Activated T-cell treated with anti-CD3 and anti-CD28 coated beads, Interleukin-2, amount 50 U/mL, for 1 hour (primary cell): Measurements from ENCODE around the gene RBFOX1.

Experiments used
- DNase-seq: peaks from one replicate; pipeline ENCODE4 v3.0.0-alpha.2; 2020

RBFOX1 gene

DNA sequence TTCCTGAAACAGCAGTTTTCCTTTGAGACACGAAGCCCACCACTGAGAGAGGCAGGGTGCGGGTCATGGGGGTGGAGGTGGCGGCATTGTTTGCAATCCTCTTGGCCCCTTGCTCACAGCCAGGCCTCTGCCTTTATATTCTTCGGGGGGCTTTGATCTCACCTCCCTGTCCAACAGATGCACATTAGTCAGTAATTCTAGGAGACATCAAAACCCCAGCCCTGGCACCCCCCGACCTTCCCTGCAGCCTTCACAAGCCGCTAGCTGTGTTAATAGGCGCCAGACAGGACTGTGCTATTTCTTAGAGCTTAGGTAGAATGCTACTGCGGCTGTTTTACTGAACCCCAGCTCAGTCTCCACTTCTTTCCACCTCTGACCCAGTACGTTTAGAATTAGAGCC, 212.6 kb downstream of the RBFOX1 start:
- DNase-seq: no peak

DNA sequence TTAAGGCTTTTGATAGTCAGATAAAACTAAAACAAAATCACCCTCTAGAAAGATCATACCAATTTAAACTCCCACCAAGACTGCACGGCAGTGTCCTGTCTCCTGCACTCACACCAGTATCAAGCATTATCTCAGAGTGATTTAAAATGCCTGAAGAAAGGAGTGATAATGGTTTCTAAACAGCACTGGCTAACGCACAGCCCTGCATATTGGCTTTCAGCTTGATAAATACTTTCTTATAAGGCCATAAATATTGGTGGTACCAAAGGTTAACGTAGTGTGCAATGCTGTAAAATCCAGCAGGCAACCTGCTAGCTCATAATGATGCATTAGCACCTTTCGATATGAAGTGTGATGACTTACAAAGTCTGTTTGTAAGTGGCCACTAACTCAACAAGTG, 214.3 kb downstream of the RBFOX1 start:
- no peak for DNase-seq

DNA sequence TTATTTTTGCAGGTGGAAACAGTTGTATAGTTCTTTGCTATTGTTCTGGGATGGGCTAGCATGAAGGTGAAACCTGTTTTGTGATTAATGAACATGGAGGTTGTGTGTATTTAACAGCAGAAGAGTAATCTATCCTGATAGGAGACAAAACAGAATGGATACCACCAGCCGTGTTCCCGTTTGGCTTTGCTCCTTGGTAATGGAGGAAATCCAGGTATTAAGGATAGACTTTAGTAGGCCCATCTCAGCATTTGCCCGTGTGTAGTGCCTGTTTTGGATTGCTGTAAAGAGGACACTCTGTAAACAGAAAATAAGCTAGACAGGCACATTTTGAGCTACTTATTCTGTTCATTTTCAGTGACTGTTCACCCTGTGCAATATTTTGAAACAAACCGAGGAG, 215.1 kb downstream of the RBFOX1 start:
- DNase-seq: no peak

DNA sequence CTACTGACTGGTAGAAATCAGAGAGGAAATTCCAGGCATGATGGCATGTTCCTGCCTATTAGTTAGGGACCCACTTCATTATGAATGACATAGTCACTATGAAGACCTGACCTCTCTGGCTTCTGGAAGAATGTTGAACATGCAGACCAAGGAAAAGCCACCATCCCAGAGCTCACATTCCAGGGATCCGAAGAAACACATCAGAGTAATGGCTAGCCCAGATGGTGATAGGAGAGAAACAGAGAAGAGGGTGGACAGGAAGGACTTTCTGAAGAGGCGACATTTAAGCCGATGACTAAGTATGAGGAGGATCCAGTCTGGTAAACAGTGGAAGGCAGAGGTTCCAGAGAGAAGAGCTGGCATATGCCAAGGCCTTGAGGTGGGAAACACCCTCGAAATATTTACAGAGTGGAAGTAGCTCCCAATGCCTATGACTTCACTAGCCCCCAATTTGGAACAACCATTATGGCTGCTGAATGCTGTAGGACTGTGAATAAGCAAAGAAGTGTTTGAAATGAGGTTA, 216.2 kb downstream of the RBFOX1 start:
- no peak for DNase-seq

DNA sequence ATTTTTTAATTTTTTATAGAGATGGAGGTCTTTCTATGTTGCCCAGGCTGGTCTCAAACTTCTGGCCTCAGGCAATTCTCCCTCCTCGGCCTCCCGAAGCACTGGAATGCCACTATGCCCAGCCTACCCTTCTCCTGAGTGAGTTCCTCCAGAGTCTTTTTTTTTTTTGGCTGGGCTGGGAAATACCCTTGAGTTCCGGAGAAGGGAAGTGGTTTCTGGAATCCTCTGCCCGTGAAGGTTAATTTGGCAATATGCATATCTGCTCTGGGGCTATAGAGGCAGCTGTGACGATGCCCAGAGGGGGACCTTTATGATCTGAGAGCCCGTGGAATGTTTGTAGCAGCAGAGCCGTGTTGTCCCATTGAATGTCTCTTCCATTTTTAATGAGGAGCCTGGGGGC, 217.5 kb downstream of the RBFOX1 start:
- no peak for DNase-seq

- no peak for DNase-seq
These were observed 222.8 kb downstream of the RBFOX1 start for GRCh38 chr16:7555459-7555858.

DNA sequence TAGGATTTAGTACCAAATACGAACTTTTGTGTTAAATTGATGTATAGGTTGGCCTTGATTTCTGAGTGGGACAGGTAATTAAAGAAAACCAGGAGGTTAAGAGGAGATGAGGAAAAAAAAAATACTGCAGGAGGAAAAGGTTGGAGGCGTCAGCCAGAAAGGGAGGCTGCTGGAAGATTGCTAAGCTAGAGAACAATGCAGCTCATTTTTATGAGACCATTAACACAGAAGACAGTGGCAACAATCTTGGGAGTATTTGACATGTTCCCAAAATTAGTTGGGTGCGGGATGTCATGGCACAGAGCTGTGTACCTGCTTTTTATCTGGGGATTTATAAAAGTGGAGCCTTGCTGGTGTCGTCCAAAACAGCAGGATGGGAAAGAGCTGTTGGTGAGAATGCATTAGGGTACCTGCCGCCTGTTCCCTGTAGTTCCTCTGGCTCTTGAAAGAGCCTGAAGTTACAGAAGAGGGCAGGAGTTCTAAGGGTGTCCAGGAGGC, 229.3 kb downstream of the RBFOX1 start:
- DNase-seq: no peak

DNA sequence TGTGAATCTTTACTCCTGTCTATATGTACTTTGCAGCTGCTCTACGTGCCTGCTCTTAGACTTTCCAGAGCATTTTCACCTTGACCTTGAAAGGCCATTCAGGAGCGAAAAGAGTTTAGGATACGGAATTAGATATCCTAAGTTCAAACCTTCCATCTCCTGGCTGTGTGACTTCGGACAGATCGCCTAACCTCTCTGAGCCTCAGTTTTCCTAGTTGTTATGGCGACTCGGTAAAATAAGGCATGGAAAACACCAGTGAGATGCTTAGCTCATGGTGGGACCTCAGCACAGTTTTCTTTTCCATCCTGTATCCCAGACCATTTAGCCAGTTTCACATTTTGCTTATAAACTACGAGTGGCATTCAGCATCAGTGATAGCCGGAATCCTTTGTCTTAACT, 233.7 kb downstream of the RBFOX1 start:
- DNase-seq: no peak

- no peak for DNase-seq
These were observed 238.7 kb downstream of the RBFOX1 start for GRCh38 chr16:7571366-7571765.

GRCh38 chr16:7577588-7577987, 244.9 kb downstream of the RBFOX1 start:
- DNase-seq: no peak

- no peak for DNase-seq
These were observed 246.8 kb downstream of the RBFOX1 start for GRCh38 chr16:7579454-7579853.

DNA sequence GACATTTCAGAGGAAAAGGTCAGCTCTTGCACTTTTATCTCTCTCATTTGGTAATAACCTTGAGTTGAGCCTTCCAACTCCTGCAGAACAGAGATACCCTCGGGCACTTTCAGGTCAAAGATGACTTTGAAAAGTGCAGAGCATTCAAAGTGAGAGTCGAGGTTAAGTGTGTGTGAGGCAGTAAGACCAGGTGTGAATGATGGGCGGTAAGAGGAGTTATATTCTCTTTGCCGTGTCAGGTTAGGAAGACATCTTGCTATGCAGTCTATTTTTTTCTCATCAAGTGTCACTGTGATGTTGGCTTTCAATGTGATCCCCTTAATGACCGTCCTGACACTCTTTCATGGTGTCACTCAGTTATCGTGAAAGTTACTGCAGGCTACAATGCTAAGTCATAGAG, 248.5 kb downstream of the RBFOX1 start:
- no peak for DNase-seq

DNA sequence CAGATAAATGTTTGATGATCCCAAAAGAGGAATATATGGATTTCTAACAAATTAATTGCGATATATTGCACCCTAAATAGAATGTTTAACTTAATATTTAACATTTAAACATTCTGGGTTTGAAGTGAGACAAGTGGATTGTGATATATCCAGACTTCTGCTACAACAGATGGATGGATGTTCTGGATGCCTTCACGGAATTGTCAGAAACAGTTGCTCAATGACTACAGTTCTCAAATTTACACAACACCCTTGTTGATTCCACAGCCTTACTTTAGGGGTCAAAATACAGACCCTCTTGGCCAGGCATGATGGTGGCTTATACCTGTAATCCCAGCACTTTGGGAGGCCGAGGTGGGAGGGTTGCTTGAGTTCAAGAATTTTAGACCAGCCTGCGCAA, 250.8 kb downstream of the RBFOX1 start:
- DNase-seq: no peak

GRCh38 chr16:7584561-7584960, 251.9 kb downstream of the RBFOX1 start:
- no peak for DNase-seq

- no peak for DNase-seq
These were observed 253.1 kb downstream of the RBFOX1 start for GRCh38 chr16:7585705-7586104.

DNA sequence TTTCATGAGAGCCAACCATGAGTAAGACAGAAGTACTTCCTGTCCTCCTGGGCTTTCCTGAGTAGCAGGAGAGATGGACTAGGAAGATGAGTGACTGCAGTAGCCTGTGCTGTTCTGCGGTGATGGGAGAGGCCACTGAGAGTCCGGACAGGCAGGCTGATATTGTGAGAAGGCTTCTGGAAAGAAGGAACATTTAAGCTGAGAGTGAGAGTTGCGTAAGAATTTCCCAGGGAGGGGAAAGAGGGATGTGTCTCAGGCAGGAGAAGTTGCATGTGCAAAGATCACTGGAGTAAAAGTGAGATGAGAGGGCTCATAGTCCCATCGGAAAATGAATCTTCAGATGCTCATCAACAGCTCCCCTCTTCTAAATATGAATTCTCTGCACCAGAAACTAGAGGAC, 258.3 kb downstream of the RBFOX1 start:
- DNase-seq: no peak

- DNase-seq: no peak
These were observed 263.7 kb downstream of the RBFOX1 start for GRCh38 chr16:7596308-7596707.

- DNase-seq: no peak
These were observed 265.0 kb downstream of the RBFOX1 start for GRCh38 chr16:7597677-7598076.

DNA sequence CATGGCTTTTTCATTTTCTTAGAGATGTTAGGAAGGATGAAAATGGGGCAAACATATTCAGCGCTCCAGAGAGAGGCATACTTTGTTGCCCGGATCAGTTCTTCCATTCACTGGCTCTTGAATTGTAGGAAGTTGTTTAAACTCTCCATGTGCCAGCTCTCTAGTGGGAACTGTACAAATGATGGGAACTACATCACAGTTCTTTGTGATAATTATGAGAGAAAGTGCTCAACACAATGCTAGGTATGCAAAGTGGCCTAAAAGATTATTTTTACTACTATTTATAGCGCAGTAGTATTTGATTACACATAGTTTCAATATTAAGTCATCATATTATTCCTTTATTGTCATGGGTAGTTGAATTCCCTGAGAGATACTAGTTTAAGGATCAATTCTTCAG, 268.5 kb downstream of the RBFOX1 start:
- DNase-seq: no peak

DNA sequence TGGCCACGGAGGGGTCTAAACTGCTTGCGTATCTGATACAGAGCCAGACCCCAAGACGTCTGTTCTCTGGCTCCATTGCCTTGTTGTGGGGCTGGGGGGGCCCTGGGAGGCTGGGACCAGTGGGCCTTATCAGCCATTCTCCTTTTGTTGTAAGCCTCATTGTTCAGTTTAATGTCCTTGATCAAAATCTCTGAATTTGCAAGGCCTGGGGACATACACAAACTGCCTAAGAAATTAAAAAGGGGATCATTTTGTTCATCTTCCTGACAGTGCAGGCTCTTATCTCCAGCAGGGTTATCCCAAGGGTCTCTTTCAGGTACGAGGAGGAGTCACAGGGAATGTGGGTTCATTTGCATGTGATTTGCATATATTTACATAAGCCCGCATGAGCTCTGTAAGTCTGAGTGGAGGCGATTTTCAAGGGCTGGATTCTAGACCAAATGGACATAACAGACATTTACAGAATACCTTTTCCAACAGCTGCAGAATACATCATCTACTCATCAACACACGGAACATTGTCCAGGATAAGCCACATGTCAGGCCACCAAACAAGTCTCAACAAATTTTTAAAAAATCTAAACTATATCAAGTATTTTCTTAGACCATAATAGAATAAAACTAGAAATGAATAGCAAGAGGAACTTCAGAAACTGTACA, 269.8 kb downstream of the RBFOX1 start:
- no peak for DNase-seq

DNA sequence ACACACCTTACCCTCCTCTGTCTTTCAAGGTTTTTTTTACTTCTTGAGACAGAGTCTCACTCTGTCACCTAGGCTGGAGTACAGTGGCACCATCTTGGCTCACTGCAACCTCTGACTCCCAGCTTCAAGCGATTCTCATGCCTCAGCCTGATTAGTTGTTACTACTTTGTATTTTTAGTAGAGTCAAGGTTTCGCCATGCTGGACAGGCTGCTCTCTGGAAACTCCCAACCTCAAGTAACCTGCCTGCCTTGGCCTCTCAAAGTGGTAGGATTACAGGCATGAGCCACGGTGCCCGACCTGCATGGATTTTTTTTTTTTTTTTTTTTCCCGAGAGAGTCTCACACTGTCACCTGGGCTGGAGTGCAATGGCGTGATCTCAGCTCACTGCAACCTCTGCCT, 273.2 kb downstream of the RBFOX1 start:
- no peak for DNase-seq

GRCh38 chr16:7612671-7613070, 280.0 kb downstream of the RBFOX1 start:
- no peak for DNase-seq

DNA sequence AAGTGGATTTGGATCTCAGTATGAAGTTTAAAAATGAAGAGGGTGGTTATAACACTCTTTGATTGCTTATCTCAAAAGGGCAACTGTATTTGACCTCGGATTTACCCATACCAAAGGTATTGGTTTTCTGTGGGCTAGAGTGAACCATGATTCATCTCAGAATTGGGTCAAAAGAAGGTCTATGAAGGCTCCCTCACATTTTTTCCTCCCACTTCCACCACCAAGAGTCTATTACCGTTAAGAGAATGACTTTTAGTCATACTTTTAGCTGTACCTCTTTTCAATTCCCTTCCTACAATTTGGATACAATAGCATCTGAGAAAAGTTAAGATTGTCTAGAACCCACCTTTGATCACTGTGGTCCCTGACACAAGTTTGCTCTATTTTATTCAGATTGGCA, 280.9 kb downstream of the RBFOX1 start:
- no peak for DNase-seq

GRCh38 chr16:7614021-7614795, 281.6 kb downstream of the RBFOX1 start:
- DNase-seq: no peak
